WTC11 (cell line): Measurements from ENCODE around the gene COLEC12. TPM values are rescaled to one million over a fixed set of nuclear protein-coding genes. Genes with fewer than 3 reads are reported as not detected.

Source experiments
- ATAC-seq: fragments of 200-7000 bp; cut with Tn5 transposase; 2 replicates; pipeline ENCODE4 v1.10.0; 2021; ENCODE audit warnings: mild to moderate bottlenecking, moderate library complexity
- CTCF ChIA-PET: fragments of 300-600 bp; sonication (Branson Sonifier 250); formaldehyde crosslinking; loops from one replicate; lab custom pipeline; 2021; ENCODE audit warnings: antibody characterized with exemption; lab: Charles Lee
- POLR2A ChIA-PET: fragments of 350-600 bp; sonication (Branson Sonifier 250); formaldehyde crosslinking; loops from one replicate; lab custom pipeline; 2021; ENCODE audit warnings: antibody characterized with exemption; lab: Charles Lee
- DNase-seq: peaks from one replicate; pipeline ENCODE4 v3.0.0; 2021; ENCODE audit warnings: low spot score
- H3K27ac Mint-ChIP-seq: 2 replicates; pipeline ENCODE4 v1.8.0; 2021; ENCODE audit warnings: mixed read lengths
- H3K27me3 Mint-ChIP-seq: 2 replicates; pipeline ENCODE4 v1.8.0; 2021; ENCODE audit warnings: low read depth, mild to moderate bottlenecking, moderate library complexity, mixed read lengths
- H3K36me3 Mint-ChIP-seq: 2 replicates; pipeline ENCODE4 v1.8.0; 2021; ENCODE audit warnings: mixed read lengths
- H3K4me1 Mint-ChIP-seq: 2 replicates; pipeline ENCODE4 v1.8.0; 2022; ENCODE audit warnings: mixed read lengths
- H3K4me3 Mint-ChIP-seq: 2 replicates; pipeline ENCODE4 v1.8.0; 2021; ENCODE audit warnings: mild to moderate bottlenecking, moderate library complexity, mixed read lengths
- H3K9me3 Mint-ChIP-seq: 2 replicates; pipeline ENCODE4 v1.8.0; 2021; ENCODE audit warnings: mixed read lengths
- ARID4B ChIP-seq: sonication (generic); formaldehyde crosslinking; IDR thresholded peaks from 2 replicates; pipeline ENCODE4 v1.8.0; 2023; ENCODE audit warnings: missing genetic modification reagents, mild to moderate bottlenecking, borderline replicate concordance
- ATF1 ChIP-seq: sonication (generic); formaldehyde crosslinking; IDR thresholded peaks from 2 replicates; pipeline ENCODE4 v1.8.1; 2023; ENCODE audit warnings: mild to moderate bottlenecking, moderate library complexity, missing genetic modification reagents
- CBFB ChIP-seq: sonication (generic); formaldehyde crosslinking; IDR thresholded peaks from 2 replicates; pipeline ENCODE4 v1.8.1; 2022; ENCODE audit warnings: mild to moderate bottlenecking, low read depth, missing genetic modification reagents
- CREM ChIP-seq: sonication (generic); formaldehyde crosslinking; IDR thresholded peaks from 2 replicates; pipeline ENCODE4 v1.8.1; 2022; ENCODE audit warnings: mild to moderate bottlenecking, missing genetic modification reagents, moderate library complexity
- CTCF ChIP-seq: fragments of 200-600 bp; IDR thresholded peaks from 2 replicates; pipeline ENCODE4 v1.8.0; 2022; ENCODE audit warnings: antibody characterized with exemption
- E2F4 ChIP-seq: sonication (generic); formaldehyde crosslinking; IDR thresholded peaks from 2 replicates; pipeline ENCODE4 v1.8.1; 2022; ENCODE audit warnings: low read depth, mild to moderate bottlenecking, moderate library complexity, missing genetic modification reagents, borderline replicate concordance
- ESRRA ChIP-seq: sonication (generic); formaldehyde crosslinking; IDR thresholded peaks from 2 replicates; pipeline ENCODE4 v1.8.1; 2022; ENCODE audit warnings: mild to moderate bottlenecking, missing genetic modification reagents, borderline replicate concordance
- FOXJ3 ChIP-seq: sonication (generic); formaldehyde crosslinking; IDR thresholded peaks from 2 replicates; pipeline ENCODE4 v1.9.0; 2021; ENCODE audit warnings: missing genetic modification reagents, mild to moderate bottlenecking, borderline replicate concordance
- NFATC4 ChIP-seq: fragments of 250-450 bp; sonication (Bioruptor Pico); IDR thresholded peaks from 2 replicates; pipeline ENCODE4 v1.9.0; 2021; ENCODE audit warnings: mild to moderate bottlenecking
- NFYB ChIP-seq: sonication (generic); formaldehyde crosslinking; conservative IDR thresholded peaks from 2 replicates; pipeline ENCODE4 v1.8.0; 2022; ENCODE audit warnings: low read depth, missing genetic modification reagents
- NR1H2 ChIP-seq: sonication (generic); formaldehyde crosslinking; IDR thresholded peaks from 2 replicates; pipeline ENCODE4 v1.9.0; 2021; ENCODE audit warnings: mild to moderate bottlenecking, moderate library complexity, missing genetic modification reagents
- PREB ChIP-seq: sonication (generic); formaldehyde crosslinking; IDR thresholded peaks from 2 replicates; pipeline ENCODE4 v1.8.1; 2022; ENCODE audit warnings: mild to moderate bottlenecking, missing genetic modification reagents, moderate library complexity, borderline replicate concordance
- RELA ChIP-seq: sonication (generic); formaldehyde crosslinking; IDR thresholded peaks from 2 replicates; pipeline ENCODE4 v1.8.1; 2022; ENCODE audit warnings: missing genetic modification reagents, mild to moderate bottlenecking, borderline replicate concordance
- TP53 ChIP-seq: sonication (generic); formaldehyde crosslinking; IDR thresholded peaks from 2 replicates; pipeline ENCODE4 v1.8.1; 2023; ENCODE audit warnings: mild to moderate bottlenecking, missing genetic modification reagents
- USF1 ChIP-seq: sonication (generic); formaldehyde crosslinking; IDR thresholded peaks from 2 replicates; pipeline ENCODE4 v1.8.0; 2022; ENCODE audit warnings: mild to moderate bottlenecking, missing genetic modification reagents
- USF2 ChIP-seq: sonication (generic); formaldehyde crosslinking; IDR thresholded peaks from 2 replicates; pipeline ENCODE4 v1.8.1; 2023; ENCODE audit warnings: mild to moderate bottlenecking, missing genetic modification reagents, moderate library complexity
- ZBTB43 ChIP-seq: sonication (generic); formaldehyde crosslinking; IDR thresholded peaks from 2 replicates; pipeline ENCODE4 v1.8.1; 2023; ENCODE audit warnings: mild to moderate bottlenecking, missing genetic modification reagents
- ZNF138 ChIP-seq: sonication (generic); formaldehyde crosslinking; conservative IDR thresholded peaks from 2 replicates; pipeline ENCODE4 v1.8.1; 2022; ENCODE audit warnings: mild to moderate bottlenecking, moderate library complexity, missing genetic modification reagents
- ZNF232 ChIP-seq: sonication (generic); formaldehyde crosslinking; IDR thresholded peaks from 2 replicates; pipeline ENCODE4 v1.8.0; 2022; ENCODE audit warnings: mild to moderate bottlenecking, missing genetic modification reagents
- ZNF263 ChIP-seq: sonication (generic); formaldehyde crosslinking; IDR thresholded peaks from 2 replicates; pipeline ENCODE4 v1.8.1; 2022; ENCODE audit warnings: low read depth, mild to moderate bottlenecking, moderate library complexity, missing genetic modification reagents
- ZNF396 ChIP-seq: fragments of 250-450 bp; sonication (Bioruptor Pico); IDR thresholded peaks from 2 replicates; pipeline ENCODE4 v1.8.0; 2021; ENCODE audit warnings: mild to moderate bottlenecking, moderate library complexity, borderline replicate concordance
- ZNF512 ChIP-seq: sonication (generic); formaldehyde crosslinking; IDR thresholded peaks from 2 replicates; pipeline ENCODE4 v1.8.1; 2022; ENCODE audit warnings: missing genetic modification reagents, borderline replicate concordance
- total RNA-seq: library from RNA; stranded (reverse); gene quantifications from 3 replicates; pipeline ENCODE4 v1.2.3, GENCODE V29; 2021

Gene COLEC12
- total RNA-seq, 1 experiment from 2014 or later = 0.48 TPM

- no peak overlapping the region for H3K27ac Mint-ChIP-seq
- TF ChIP-seq ATF1 (CRISPR knock-in tag) (no peak), ZNF138 (CRISPR knock-in tag) (no peak), CREM (CRISPR knock-in tag) (no peak), CBFB (CRISPR knock-in tag) (no peak), TP53 (no peak), USF1 (no peak), FOXJ3 (CRISPR knock-in tag) (no peak), E2F4 (no peak), ZNF396 (CRISPR knock-in tag) (no peak), RELA (CRISPR knock-in tag) (no peak), ZNF232 (CRISPR knock-in tag) (no peak), ZNF263 (no peak), ZNF512 (CRISPR knock-in tag) (no peak), NFATC4 (no peak), USF2 (CRISPR knock-in tag) (no peak), ESRRA (no peak), ZBTB43 (CRISPR knock-in tag) (no peak), NFYB (CRISPR knock-in tag) (no peak)
- no peaks in the 10 kb centered on the region; the same call in 1 of the 2 replicates for H3K36me3 Mint-ChIP-seq
- ChIA-PET CTCF (no interaction called here), POLR2A (no interaction called here)
- H3K9me3 Mint-ChIP-seq = peaks cover 11% of the 10 kb centered on the region
- H3K27me3 Mint-ChIP-seq = no peaks in the 10 kb centered on the region
- no peak overlapping the region for H3K4me3 Mint-ChIP-seq
- H3K4me1 Mint-ChIP-seq = peaks cover 14% of the 10 kb centered on the region
- DNase-seq = no peak
- no peak for ATAC-seq
These were observed 38.7 kb downstream of the COLEC12 start for GRCh38 chr18:461762-462161.

- H3K4me1 Mint-ChIP-seq = peaks cover 16% of the 10 kb centered on the region
- DNase-seq (no peak), ATAC-seq (no peak)
- H3K9me3 Mint-ChIP-seq = peaks cover 13% of the 10 kb centered on the region
- H3K4me3 Mint-ChIP-seq = no peak overlapping the region
- H3K27ac Mint-ChIP-seq = no peak overlapping the region
- CTCF ChIA-PET = no interaction called here
- H3K27me3 Mint-ChIP-seq = no peaks in the 10 kb centered on the region
- H3K36me3 Mint-ChIP-seq = no peaks in the 10 kb centered on the region; the same call in 1 of the 2 replicates
- POLR2A ChIA-PET = no interaction called here
- TF ChIP-seq NR1H2 (CRISPR knock-in tag) (no peak), ARID4B (CRISPR knock-in tag) (no peak), ZNF512 (CRISPR knock-in tag) (no peak), CTCF (no peak), PREB (CRISPR knock-in tag) (no peak)
These were observed 39.7 kb downstream of the COLEC12 start for GRCh38 chr18:460791-461190.
